COLO668 (cell line): ENCODE measurements around the gene SMAD3.

Experiments
- DNase-seq: peaks from one replicate; lab custom pipeline; 2025; ENCODE audit not compliant: unreplicated experiment; lab: John Stamatoyannopoulos, UW

Gene SMAD3

DNA sequence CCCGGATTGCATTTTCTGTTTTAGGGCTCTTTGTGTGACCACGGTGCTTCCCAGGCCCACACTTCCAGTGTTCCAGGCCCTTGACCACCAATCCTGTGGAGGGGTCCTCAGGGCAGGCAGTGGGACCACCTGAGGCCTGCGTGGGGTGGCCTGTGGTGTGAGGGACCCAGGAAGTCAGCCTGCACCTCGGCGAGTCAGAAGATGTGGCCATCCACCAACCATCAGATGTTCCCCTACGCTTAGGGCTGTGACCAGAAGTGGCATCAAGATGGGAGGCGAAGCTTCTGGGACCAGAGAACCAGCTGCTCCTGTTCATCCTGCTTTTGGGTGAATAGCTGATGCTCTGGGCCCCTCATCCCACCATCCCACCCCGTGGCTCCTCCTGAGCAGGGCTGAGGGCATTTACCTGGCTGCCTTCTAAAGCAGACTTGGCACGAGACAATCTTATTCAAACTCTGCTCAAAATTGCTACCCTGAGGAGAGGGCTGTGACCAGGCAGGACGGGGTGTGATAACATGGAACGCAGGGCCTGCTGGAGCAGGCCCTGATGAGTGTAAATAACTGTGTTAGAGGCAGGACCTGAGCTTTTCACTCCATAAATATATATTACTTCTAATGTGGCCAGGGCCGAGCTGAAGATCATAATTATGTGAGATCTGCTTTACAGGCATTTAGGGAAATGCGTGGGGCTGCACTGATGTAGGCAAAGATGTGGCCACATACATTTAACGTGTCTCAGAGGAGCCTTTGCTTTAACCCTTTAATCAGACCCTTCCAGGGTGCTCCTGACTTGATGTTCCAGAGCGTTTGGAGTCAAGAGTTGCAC, 28.8 kb downstream of the SMAD3 start:
- no peak for DNase-seq

DNA sequence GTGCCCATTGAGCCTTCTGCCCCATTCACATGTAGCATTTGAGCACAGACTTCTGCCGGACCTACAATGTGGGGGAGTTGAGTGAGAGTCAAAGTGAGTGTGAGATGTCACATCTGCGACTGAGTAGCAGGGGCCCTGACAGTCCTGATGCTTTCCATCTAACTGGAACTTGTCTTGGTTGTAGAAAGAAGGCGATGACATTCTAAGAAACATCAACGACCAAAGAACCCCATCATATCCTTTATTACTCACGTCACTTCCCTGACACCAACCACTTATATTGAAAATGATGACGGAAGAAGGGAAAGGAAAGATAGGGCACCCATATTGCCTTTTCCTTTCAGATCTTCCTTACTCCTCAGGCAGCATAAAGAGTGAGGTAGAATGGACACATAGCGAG, 30.5 kb downstream of the SMAD3 start:
- no peak for DNase-seq

DNA sequence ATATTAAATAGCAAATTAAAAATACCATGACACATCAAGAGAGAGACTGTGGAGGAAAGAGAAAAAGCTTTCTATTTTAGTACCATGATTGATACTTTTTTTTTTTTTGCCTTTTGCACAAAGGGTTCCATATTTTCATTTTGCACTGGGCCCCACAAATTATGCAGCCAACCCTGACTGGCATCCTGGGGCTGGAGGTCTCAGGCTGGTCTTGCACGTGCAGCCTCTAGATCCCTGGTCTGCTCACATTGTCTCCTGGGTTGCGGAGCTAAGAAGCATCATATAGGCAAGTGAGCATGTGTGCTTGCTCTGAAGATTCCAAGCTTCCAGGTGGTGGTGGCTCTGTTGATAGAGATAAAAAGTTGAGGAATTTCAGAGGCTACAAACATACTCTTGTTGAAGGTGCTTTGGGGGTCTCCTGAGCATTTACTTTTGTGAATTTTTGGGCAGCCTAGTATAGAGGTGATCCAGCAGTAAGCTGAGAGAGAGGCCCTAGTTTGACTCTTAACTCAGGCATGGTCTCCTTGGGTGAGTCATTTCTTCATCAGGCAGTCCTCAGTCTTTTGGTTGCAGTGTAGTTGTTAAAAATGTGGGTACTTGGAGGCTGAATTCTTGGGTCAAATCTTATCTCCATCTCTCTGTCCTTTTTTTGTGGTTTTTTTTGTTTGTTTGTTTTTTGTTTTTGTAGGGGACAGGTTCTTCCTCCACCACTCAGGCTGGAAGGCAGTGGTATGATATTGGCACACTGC, 31.3 kb downstream of the SMAD3 start:
- DNase-seq = no peak

DNA sequence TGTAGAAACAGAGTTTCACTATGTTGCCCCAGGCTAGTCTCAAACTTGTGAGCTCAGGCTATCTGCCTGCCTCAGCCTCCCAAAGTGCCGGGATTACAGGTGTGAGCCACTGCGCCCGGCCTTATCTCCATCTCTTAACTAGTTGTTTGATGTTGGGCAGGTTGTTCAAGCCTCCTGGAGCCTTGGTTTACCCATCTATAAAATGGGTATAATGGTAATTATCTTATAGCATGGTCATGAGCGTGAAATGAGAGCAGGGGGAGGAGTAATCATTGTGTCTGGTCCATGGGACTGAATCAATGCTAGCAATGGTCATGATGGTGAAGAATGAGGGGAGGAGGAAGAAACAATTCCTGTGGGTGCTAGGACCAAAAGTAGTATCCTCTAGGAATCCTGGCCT, 32.0 kb downstream of the SMAD3 start:
- DNase-seq = no peak

DNA sequence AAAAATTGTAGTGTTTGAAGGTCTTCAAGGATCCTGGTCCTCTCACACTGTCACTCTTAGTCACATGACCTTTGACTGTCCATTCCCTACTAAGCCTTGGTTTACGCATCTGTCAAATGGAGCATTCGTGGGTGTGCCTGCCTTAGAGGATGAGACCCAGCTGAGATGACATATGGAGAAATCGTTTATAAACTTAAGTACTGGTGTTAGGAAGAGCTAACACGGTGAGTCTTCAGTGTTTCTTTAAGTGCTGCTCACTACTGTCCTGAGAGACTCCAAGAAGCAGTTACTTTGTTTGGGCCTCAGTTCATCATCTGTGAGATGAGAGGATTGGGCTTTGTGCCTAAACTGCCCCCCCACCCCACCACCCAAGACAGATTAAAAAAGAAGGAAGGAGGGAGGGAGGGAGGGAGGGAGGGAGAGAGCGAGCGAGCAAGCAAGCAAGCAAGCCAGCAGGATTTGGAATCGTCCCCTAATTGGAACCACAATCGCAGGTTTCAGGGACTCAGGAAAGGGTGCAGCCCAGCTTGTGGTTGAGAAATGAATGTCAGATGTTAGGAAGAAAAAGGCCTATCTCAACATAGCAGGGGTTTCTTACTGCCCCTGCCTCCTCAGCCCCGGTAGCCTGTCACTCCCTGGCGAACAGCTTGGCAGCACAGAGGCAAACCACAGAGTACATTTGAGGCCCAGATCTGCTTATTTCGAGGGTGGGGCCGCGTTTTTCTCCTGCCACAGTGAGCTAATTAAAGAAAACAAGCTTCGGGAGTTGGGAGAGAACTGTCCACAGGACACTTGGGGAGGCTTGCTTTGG, 32.7 kb downstream of the SMAD3 start:
- DNase-seq = no peak

DNA sequence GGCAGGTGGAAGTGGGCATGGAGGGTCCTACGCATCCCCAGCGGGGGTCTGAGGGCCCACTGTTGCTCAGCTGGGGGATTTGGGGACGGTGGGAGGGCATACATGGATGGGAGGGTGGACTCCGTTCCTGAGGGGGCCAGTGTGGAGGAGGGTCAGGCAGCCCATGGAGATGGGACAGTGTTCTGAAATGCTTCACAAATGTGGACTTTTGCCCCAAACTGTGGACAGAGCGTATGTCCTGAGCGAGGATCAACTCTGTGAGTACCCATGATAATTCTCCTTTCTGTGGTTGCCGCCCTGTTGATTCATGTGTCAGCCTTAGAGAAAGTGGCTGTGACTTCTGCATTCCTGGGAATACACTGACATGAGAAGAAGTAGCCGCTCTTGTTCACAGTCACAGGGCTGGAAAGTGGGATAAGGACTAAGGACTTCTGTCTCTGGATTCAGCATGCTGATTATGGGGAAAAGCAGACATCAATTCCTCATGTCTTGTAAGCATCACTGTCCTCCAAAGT, 33.4 kb downstream of the SMAD3 start:
- DNase-seq = no peak

DNA sequence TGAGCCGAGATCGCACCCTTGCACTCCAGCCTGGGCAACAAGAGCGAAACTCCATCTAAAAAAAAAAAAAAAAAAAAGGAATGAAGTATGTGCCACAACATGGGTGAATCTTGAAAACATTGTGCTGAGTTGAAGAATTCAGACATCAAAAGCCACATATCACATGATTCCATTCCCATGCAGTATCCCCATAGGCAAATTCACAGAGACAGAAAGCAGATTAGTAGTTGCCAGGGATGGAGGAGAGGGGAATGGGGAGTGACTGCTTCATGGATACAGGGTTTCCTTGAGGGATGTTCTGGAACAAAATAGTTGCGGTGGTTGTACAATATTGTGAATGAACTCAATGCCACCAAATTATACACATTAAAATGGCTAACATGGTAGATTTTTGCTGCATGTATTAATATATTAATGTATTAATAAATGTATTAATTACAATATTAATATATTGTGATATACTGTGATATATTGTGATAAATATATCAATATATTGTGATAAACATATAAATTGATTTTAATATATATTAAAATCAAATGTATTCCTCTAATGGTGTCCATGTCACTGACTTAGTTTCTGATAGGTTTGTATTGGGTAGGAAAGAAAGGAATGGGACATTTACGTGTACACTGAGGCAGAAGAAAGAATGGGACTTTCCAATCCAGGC, 34.9 kb downstream of the SMAD3 start:
- DNase-seq = no peak

DNA sequence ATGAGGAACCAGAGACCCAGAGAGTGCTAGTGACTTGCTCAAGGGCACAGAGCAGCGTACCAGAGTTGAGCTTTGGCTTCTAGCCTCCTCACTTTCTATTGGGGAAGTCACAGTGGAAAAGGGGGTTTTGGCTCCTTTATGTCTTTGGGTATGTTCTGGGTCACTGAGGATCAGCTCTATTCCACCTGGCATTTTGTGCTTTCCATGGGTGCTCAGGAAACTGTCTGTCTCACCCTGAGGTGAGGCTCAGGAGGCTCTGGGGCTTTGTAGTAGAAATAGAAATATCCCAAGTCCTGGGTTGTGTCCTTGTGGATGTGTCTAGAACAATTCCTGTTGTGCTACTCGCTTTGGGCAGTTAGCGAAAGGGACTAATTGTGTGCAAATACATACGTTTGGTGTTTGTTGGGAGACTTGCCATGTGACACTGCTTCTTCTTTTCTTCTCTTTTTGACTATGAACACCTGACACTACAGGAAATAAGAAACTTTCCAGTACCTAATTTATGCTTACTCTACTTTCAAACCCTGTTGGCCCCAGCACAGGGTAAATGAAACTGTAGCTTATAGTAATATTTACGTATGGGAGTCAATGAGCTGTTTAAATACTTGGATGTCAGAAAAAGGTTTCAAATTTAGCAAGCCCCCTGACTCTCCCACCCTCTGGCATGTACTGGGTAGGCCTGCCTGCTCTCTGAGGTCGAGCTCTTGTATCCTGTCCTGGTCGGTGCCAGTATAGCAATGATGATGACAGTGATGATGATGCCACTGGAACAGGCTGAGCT, 35.6 kb downstream of the SMAD3 start:
- DNase-seq = no peak

DNA sequence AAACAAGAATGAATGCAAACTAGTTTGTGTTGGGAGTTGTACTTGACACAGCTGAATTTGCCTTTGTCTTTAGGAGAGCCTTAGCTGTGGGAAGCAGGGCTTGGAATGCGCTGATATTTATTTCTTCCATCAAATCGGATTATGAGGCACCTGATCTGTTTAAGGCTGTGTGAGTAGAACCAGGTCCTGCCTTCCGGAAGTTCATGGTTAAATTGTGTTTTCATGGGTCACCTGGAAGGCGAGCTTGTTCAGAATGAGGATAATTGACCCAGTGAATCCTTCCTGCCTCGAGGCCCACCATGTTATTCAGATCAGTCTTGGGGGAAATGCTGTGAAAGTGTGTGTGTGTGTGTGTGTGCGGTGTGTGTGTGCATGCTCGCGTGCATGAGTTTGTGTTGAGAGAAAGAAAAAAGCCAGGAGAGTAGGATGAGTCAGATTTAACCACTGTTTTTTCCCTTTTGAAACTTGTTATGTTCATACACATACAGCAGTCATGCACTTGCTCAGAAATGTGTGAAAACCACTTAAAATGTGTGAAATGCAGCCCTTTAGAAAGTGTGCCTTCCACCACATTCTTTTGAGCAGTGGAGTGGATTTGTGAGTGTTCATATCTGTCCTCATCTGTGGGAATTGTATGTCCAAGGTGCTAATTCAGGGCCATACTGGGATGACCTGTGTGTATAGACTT, 36.7 kb downstream of the SMAD3 start:
- DNase-seq = no peak

DNA sequence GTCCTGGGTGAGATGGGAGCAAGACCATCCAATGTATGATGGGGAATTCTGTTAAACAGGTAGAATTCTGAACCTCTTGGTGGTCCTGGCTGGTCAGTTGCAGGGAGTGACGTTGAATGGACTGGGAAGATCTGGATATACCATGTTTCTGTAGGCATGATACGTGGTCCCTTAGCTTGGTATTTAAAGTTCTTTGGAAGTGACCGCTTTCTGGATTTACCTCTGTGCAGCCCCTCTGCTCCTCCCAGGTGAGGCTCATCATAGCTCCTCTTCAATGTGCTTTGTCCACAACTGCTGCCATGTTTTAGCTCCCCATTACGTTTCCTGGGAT, 37.2 kb downstream of the SMAD3 start:
- DNase-seq = no peak

DNA sequence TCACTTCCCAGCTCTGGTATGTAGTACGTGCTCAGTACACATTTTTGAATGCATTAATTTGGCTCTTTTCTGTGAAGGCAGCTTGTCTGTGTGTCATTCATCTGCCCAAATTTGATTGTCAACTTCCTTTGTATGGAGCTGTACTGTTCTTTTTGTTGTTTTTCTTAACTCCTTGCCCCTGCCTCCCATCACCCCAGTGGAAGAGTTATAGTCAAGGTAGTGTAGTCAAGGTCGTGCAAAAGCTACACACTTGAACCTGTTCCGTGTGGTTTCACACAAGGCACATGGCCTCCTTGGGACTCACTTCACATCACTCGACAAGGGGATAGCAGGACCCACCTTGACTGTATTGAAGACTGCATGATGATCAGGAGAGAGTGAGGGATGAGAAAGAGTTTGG, 37.6 kb downstream of the SMAD3 start:
- no peak for DNase-seq

DNA sequence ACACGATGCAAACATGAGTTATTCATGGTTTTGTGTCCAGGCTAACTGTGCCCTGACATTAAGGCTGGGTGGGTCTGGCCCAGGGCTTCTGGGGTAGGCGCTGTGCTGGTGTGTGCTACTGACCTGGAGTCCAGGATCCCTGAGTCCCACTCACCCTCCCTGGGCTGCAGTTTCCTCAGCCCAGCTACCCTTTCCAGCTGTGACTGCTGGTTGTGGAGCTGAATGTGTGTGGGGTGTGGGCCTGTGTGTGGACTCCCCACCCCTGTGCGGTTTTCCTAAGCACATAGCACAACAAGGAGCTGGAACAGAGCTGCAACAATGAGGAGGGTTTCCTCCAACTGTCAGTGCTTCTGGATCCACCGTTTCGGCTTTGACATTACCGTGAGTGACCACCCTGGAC, 38.0 kb downstream of the SMAD3 start:
- DNase-seq = no peak

DNA sequence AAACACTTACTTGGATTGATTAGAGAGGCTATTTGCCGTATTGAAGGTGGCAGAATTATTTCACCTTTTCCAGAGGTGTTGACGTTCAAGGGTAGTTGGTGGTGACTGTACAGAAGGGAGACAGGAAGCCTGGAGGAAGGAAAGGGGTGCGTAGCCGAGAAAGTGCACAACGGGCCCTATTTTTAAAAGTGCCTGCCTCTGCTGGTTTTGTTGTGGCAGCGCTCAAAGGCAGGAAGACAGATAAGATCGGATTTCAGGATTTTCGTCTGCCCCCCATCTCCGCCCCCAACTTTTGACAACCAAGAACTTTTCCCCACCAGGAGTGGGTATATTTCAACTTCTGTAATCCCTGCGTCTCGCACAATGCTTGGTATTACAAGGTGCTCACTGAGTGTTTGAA, 38.5 kb downstream of the SMAD3 start:
- DNase-seq = no peak

DNA sequence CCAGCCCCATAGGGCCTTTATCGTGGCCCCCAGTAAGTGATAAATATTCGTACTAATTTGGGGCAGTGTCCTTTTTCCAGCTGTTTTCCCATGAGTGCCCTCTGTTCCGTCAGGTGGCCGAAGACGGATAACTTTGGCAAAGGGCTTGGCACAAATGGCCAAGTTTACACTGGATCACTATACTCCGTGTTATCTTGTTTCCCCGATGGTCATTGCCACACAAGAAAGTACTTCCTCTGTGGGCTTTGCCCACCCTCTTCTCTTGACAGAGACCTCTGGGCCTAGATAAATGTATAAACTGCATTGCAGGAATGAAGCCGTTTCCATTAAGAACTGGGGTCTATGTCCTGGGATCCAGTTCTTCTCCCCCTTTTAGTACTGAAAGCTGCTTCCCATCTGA, 39.1 kb downstream of the SMAD3 start:
- no peak for DNase-seq

DNA sequence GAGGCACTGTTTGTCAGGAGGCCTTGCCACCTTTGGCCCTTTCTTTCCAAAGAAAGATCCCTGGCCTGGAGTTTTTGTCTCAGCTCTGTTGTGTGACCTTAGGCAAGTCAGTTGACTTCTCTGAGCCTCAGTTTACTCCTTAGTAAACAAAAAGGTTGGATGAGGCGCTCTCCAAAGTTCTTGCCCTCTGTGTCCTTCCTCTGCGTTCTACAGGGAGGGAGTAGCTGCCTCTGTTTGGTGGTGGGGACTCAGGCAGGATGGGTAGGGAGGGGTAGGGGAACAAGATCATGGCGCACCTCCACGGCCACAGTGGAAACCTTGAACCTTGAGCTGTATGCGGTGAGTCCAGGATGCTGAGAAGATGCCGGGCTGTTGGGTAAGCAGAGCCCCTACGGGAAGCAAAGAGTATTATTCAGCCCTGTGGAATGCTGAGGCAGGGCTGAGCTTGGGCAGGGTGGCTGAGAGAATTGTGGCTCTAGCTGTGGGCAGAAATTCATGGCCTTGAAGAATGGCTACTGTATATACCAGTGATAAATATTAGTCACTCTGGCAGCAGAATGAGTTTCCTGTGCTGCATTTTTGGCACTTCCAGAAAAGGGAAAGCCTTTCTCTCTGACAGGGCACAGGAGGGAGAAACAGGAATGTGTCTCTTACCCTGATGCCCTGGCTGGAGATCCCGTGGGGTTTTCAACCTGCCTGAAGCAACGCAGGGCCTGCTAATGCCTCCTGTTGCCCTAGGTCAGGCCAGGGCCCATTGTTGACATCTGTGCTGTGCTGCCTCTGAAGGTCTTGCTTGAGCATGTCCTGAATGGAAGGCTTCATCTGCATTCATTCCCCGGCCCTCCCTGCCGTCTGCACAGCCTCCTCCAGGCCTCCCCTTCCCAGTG, 39.9 kb downstream of the SMAD3 start:
- DNase-seq = no peak

DNA sequence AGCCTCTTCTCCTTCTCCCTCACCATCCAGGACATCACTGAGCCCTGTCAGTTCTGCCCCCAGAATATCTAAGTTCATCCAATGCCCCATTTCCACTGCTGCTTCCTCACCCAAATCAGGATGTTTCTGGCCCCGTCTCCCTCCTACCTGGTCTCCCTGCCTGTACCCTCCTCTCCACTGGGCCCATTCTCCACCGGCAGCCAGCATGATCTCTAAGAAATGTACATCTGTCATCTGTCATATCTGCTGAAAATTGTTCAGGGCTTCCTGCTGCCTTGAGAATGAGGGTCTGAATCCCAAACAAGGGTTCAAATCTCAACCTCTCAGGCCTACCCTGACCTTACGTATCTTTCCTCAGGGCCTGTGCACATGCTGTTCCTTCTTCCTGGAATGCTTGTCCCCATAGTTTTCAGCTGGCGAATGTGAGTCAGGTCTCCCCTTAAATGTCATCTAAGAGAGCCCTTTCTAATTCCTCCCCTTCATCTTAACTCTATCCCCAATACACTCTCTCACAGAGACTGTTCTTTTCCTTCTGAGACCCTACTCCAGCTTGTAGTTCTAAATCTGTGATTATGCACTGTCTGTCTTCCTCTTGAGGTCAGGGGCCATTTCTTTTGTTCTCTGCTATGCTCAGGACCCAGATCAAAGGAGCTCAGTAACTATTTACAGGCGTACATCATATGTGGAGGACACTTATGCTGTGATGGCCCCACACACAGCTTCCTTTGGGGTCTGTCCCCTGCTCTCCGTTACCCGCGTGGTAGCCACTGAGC, 40.8 kb downstream of the SMAD3 start:
- DNase-seq = no peak

DNA sequence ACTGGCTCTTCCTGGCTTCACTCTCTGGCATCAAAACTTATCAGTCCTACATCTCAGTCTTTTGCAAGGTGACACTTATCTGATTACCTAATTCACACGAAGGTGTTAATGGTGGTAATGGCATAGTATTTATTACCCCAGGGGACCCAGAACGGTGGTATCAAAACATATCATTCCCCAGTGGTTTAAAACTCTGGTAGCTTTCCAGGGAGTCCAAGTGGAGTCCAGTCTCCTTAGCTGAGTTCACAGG, 41.3 kb downstream of the SMAD3 start:
- DNase-seq = no peak
